ENCODE data around the gene EIF5. TPM values are rescaled to one million over a fixed set of nuclear protein-coding genes. Genes with fewer than 3 reads are reported as not detected.

EIF5 gene
- polyA plus RNA-seq, 1 donor (not counting 4 experiments of a cell fraction or from before 2014, with no cell fraction given): 221 TPM

- no peak for TF ChIP-seq EZH2 (IDR thresholded peaks at IDR 0.05; ENCODE audit: low read length)
- no peak for TF ChIP-seq CTCF (optimal IDR thresholded peaks at IDR 0.05 in 1 of 3, IDR thresholded peaks at IDR 0.05 in 1 of 3, conservative IDR thresholded peaks at IDR 0.05 in 1 of 3; ENCODE audit: extremely low read depth in 1 of 3, insufficient read depth in 2 of 3, low read length in 3 of 3)
- H3K79me2 ChIP-seq (ENCODE audit: control insufficient read depth, insufficient read depth, low read length): no peaks in the 10 kb centered on the region
- no peak overlapping the region for H3K4me2 ChIP-seq (ENCODE audit: control insufficient read depth, extremely low read depth, insufficient read depth, low read depth, low read length)
- H3K36me3 ChIP-seq (ENCODE audit: control insufficient read depth in 2 of 2, extremely low read depth in 1 of 2, insufficient read depth in 2 of 2, low read length in 2 of 2): no peaks in the 10 kb centered on the region
- no peak overlapping the region for H3K27ac ChIP-seq (ENCODE audit: control insufficient read depth, insufficient read depth, low read length)
- no peak overlapping the region for H3K4me3 ChIP-seq (ENCODE audit: control insufficient read depth in 2 of 3, extremely low read depth in 1 of 3, insufficient read depth in 2 of 3, low read depth in 1 of 3, low read length in 3 of 3)
- no peaks in the 10 kb centered on the region for H3K27me3 ChIP-seq (ENCODE audit: control insufficient read depth, extremely low read depth, insufficient read depth, low read length)
- no peaks in the 10 kb centered on the region for H4K20me1 ChIP-seq (ENCODE audit: control insufficient read depth, extremely low read depth, insufficient read depth, low read length)
- no peaks in the 10 kb centered on the region for H3K9me3 ChIP-seq (ENCODE audit: control insufficient read depth, low read depth, low read length)
- H3K9me1 ChIP-seq (ENCODE audit: control insufficient read depth, extremely low read depth, insufficient read depth, low read length): no peaks in the 10 kb centered on the region
- no peak for DNase-seq (ENCODE audit: low read depth, low spot score)
- FAIRE-seq: no peak
- H3K9ac ChIP-seq (ENCODE audit: control insufficient read depth, extremely low read depth, insufficient read depth, low read length): no peak overlapping the region
- H2AFZ ChIP-seq (ENCODE audit: control insufficient read depth, low read length): no peak overlapping the region
- dilution Hi-C loops (cut with MboI; ENCODE audit: extremely low pct_ligation_motif_present, low sequenced_read_pairs): no loop called here
- H3K4me1 ChIP-seq (ENCODE audit: control insufficient read depth, extremely low read depth, insufficient read depth, low read length): peaks cover 5% of the 10 kb centered on the region
Measured at GRCh38 chr14:103318750-103319419, 15.2 kb upstream of the EIF5 start.

DNA sequence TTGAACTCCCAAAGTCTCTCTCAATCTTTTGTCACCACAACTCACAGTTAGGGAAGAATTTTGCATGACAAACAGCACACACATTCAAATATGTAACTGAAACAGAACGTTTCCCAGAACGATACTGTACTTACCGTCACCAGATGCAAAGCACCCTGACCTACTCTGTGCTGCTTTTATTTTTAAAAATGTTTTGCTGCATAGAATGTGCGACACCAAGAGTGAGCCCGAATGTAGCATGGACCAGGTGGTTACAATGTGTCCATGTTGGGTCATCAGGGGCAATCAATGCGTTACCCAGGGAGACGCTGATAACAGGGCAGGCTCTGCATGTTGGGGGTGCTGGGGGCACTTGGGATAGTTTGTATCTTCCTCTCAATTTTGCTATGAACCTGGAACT, 14.6 kb upstream of the EIF5 start:
- Histone ChIP-seq H3K9ac (ENCODE audit: control insufficient read depth, extremely low read depth, insufficient read depth, low read length) (no peak overlapping the region), H3K9me3 (ENCODE audit: control insufficient read depth, low read depth, low read length) (no peaks in the 10 kb centered on the region), H3K9me1 (ENCODE audit: control insufficient read depth, extremely low read depth, insufficient read depth, low read length) (no peaks in the 10 kb centered on the region), H4K20me1 (ENCODE audit: control insufficient read depth, extremely low read depth, insufficient read depth, low read length) (no peaks in the 10 kb centered on the region), H3K4me3 (ENCODE audit: control insufficient read depth in 2 of 3, extremely low read depth in 1 of 3, insufficient read depth in 2 of 3, low read depth in 1 of 3, low read length in 3 of 3) (no peak overlapping the region), H3K4me2 (ENCODE audit: control insufficient read depth, extremely low read depth, insufficient read depth, low read depth, low read length) (no peak overlapping the region), H3K36me3 (ENCODE audit: control insufficient read depth in 2 of 2, extremely low read depth in 1 of 2, insufficient read depth in 2 of 2, low read length in 2 of 2) (no peaks in the 10 kb centered on the region), H3K27me3 (ENCODE audit: control insufficient read depth, extremely low read depth, insufficient read depth, low read length) (no peaks in the 10 kb centered on the region), H3K79me2 (ENCODE audit: control insufficient read depth, insufficient read depth, low read length) (no peaks in the 10 kb centered on the region), H2AFZ (ENCODE audit: control insufficient read depth, low read length) (no peak overlapping the region), H3K27ac (ENCODE audit: control insufficient read depth, insufficient read depth, low read length) (no peak overlapping the region), H3K4me1 (ENCODE audit: control insufficient read depth, extremely low read depth, insufficient read depth, low read length) (peaks cover 5% of the 10 kb centered on the region)
- FAIRE-seq (no peak), DNase-seq (ENCODE audit: low read depth, low spot score) (no peak)
- dilution Hi-C loops (cut with MboI; ENCODE audit: extremely low pct_ligation_motif_present, low sequenced_read_pairs): no loop called here
- TF ChIP-seq EZH2 (IDR thresholded peaks at IDR 0.05; ENCODE audit: low read length) (no peak), CTCF (optimal IDR thresholded peaks at IDR 0.05 in 1 of 3, IDR thresholded peaks at IDR 0.05 in 1 of 3, conservative IDR thresholded peaks at IDR 0.05 in 1 of 3; ENCODE audit: extremely low read depth in 1 of 3, insufficient read depth in 2 of 3, low read length in 3 of 3) (no peak)

Data from keratinocyte (primary cell).